Neural cell (in vitro differentiated cells): ENCODE results near the gene INO80D. TPM values are rescaled to one million over a fixed set of nuclear protein-coding genes. Genes with fewer than 3 reads are reported as not detected.

Source experiments
- H2AFZ ChIP-seq: fragments of 200-600, 300-800 bp; sonication (generic), shearing (Covaris generic); 2 replicates; pipeline ENCODE4 v1.6.0; 2014; ENCODE audit warnings: low read depth, mild to moderate bottlenecking, antibody characterized with exemption, low read length, moderate library complexity
- H3F3A ChIP-seq: fragments of 200-600 bp; shearing (Covaris generic); 2 replicates; pipeline ENCODE4 v1.6.1; 2016; ENCODE audit warnings: mild to moderate bottlenecking, moderate library complexity, mixed read lengths, antibody characterized with exemption, low read length; ENCODE audit not compliant: insufficient read depth, poor library complexity, severe bottlenecking
- H3K27ac ChIP-seq: fragments of 200-600, 300-800 bp; sonication (generic), shearing (Covaris generic); 2 replicates; pipeline ENCODE4 v1.5.1; 2014; ENCODE audit warnings: mild to moderate bottlenecking, low read length, moderate library complexity
- H3K27me3 ChIP-seq: fragments of 300-800, 200-600 bp; sonication (generic), shearing (Covaris generic); 2 replicates; pipeline ENCODE4 v1.6.0; 2014; ENCODE audit warnings: mild to moderate bottlenecking, low read depth, low read length, moderate library complexity; ENCODE audit not compliant: insufficient read depth
- H3K36me3 ChIP-seq: fragments of 300-800, 200-600 bp; sonication (generic), shearing (Covaris generic); 2 replicates; pipeline ENCODE4 v1.5.1; 2014; ENCODE audit warnings: mild to moderate bottlenecking, antibody characterized with exemption, low read length, moderate library complexity; ENCODE audit not compliant: insufficient read depth
- H3K4me2 ChIP-seq: fragments of 300-800, 200-600 bp; sonication (generic), shearing (Covaris generic); 2 replicates; pipeline ENCODE4 v1.6.0; 2014; ENCODE audit warnings: mild to moderate bottlenecking, low read length
- H3K4me3 ChIP-seq: fragments of 300-800, 200-600 bp; sonication (generic), shearing (Covaris generic); 2 replicates; pipeline ENCODE4 v1.5.1; 2014; ENCODE audit warnings: mild to moderate bottlenecking, low read length, moderate library complexity
- H3K79me2 ChIP-seq: fragments of 200-600 bp; shearing (Covaris generic); replicated peaks from 2 replicates; pipeline ENCODE4 v1.6.0; 2014; ENCODE audit warnings: mild to moderate bottlenecking, low read length, moderate library complexity; ENCODE audit not compliant: insufficient read depth
- H3K9ac ChIP-seq: fragments of 300-800, 200-600 bp; sonication (generic), shearing (Covaris generic); 2 replicates; pipeline ENCODE4 v1.6.1; 2016; ENCODE audit warnings: mild to moderate bottlenecking, low read length, mixed read lengths
- H3K9me2 ChIP-seq: fragments of 200-600 bp; shearing (Covaris generic); 2 replicates; pipeline ENCODE4 v1.6.1; 2016; ENCODE audit warnings: mild to moderate bottlenecking, low read length, mixed read lengths; ENCODE audit not compliant: insufficient read depth
- H3K9me3 ChIP-seq: fragments of 200-600, 300-800 bp; sonication (generic), shearing (Covaris generic); 2 replicates; pipeline ENCODE4 v1.6.1; 2016; ENCODE audit warnings: mild to moderate bottlenecking, mixed run types, low read length, moderate library complexity, mixed read lengths
- H4K20me1 ChIP-seq: fragments of 200-600 bp; shearing (Covaris generic); 2 replicates; pipeline ENCODE4 v1.6.1; 2016; ENCODE audit warnings: mild to moderate bottlenecking, mixed run types; ENCODE audit not compliant: insufficient read depth
- EP300 ChIP-seq: fragments of 450-650 bp; conservative IDR thresholded peaks from 2 replicates; pipeline ENCODE4 v1.6.1; 2014; ENCODE audit warnings: antibody characterized with exemption, mild to moderate bottlenecking, moderate library complexity; ENCODE audit not compliant: poor library complexity, severe bottlenecking
- EZH2 ChIP-seq: fragments of 200-600, 300-800 bp; shearing (Covaris generic), sonication (generic); IDR thresholded peaks from 2 replicates; pipeline ENCODE4 v1.6.1; 2014; ENCODE audit warnings: antibody characterized with exemption, low read length, borderline replicate concordance, mild to moderate bottlenecking; ENCODE audit not compliant: insufficient read depth, poor library complexity, severe bottlenecking
- MXI1 ChIP-seq: fragments of 450-650 bp; conservative IDR thresholded peaks from 2 replicates; pipeline ENCODE4 v1.6.1; 2014; ENCODE audit warnings: antibody characterized with exemption, mild to moderate bottlenecking; ENCODE audit not compliant: poor library complexity, severe bottlenecking
- POLR2AphosphoS5 ChIP-seq: IDR thresholded peaks from 2 replicates; pipeline ENCODE4 v1.6.1; 2012
- RAD21 ChIP-seq: fragments of 450-650 bp; conservative IDR thresholded peaks from 2 replicates; pipeline ENCODE4 v1.6.1; 2014; ENCODE audit warnings: antibody characterized with exemption, mild to moderate bottlenecking, moderate library complexity
- SMC3 ChIP-seq: fragments of 450-650 bp; conservative IDR thresholded peaks from 2 replicates; pipeline ENCODE4 v1.6.1; 2014; ENCODE audit warnings: antibody characterized with exemption, mild to moderate bottlenecking, moderate library complexity; ENCODE audit not compliant: poor library complexity
- TAF1 ChIP-seq: IDR thresholded peaks from 2 replicates; pipeline ENCODE4 v1.6.1; 2012; ENCODE audit warnings: low read depth
- polyA plus RNA-seq: library from polyadenylated mRNA; depleted of rRNA; stranded (reverse); fragments of >200 nt; gene quantifications from 2 replicates; pipeline ENCODE4 v1.2.3, GENCODE V29; 2014
- TF ChIP-seq, protein P1 (sequence below): fragments of 450-650 bp; IDR thresholded peaks from 2 replicates; pipeline ENCODE4 v1.5.1; 2014; ENCODE audit warnings: antibody characterized with exemption, mild to moderate bottlenecking, moderate library complexity; ENCODE audit not compliant: poor library complexity, severe bottlenecking
- TF ChIP-seq, protein P2 (sequence below): IDR thresholded peaks from 2 replicates; pipeline ENCODE4 v1.6.1; 2012; ENCODE audit warnings: borderline replicate concordance

Gene INO80D
- polyA plus RNA-seq, 1 donor from 2014 or later = 8.7 TPM

DNA sequence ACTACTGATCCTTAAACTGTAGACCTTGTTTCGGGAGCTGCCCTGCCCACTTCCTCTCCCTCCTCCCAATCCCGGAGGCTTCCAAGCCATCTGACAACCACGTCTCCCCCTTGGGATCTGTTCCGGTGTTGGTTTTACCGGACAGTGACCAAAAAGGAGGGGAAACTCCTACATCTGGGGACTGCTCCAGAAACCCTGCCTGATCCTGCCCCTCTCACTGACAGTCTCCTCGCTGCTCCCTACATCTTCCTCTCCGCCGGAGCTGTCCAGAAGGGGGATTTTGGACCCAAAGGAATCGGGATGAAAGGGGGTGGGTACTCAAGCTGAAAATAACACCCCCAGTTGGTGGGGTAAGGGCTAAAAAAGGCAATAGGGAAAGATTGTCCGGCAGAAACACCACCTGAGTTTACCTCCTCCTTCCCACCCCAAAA, 1.5 kb downstream of the INO80D start:
- Histone ChIP-seq H3K27ac (peak overlapping the region; percentile 54), H3K4me2 (peak overlapping the region; percentile 98), H3K79me2 (peaks cover 75% of the 10 kb centered on the region), H3K9me3 (no peaks in the 10 kb centered on the region), H3K27me3 (no peaks in the 10 kb centered on the region), H3K36me3 (no peaks in the 10 kb centered on the region), H2AFZ (peak overlapping the region; percentile 76), H3F3A (no peaks in the 10 kb centered on the region), H3K4me3 (peak overlapping the region; percentile 83), H3K9me2 (no peaks in the 10 kb centered on the region), H3K9ac (peak overlapping the region; percentile 98), H4K20me1 (no peaks in the 10 kb centered on the region)
- no peak for TF ChIP-seq SMC3

DNA sequence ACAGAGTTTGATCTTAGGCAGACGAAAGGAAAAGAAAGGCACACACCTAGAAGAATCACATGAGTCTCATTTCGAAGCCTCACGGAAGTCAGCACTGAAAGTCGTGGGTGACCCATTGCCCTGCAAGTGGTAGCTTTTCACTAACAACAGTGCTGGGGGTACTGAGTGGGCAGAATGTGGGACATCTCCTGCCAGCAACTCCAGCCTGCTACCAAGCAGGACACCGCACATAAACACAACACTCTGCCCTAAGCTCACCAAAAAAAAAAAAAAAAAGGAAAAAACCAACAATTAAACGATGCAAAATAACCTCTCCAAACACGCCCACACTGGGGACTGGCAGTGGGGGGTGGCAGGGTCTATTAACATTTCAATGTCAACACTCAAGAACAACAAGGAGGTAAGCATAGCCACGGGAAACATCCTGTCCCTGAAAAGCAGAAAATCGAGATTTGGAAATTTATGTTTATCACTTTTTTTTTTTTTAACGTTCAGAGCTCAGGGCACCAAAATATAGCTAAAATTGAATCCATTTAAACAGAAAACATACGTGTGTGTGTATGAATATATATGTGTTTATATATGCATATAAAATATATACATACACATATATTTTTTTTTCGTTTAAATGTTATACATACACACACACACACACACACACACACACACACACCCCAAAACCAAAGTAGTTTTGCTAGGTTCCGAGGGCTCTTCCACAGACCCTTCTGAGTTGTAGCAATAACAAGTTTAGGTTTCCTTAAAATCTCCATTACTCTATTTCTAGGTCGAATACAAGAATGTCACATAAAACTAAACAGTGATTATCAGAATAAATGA, 2.2 kb downstream of the INO80D start:
- peaks cover 69% of the 10 kb centered on the region for H3K79me2 ChIP-seq
- peak overlapping the region; percentile 76 for H2AFZ ChIP-seq

More for the DNA sequence above, 2.2 kb downstream of the INO80D start:
- Histone ChIP-seq H3K27me3 (no peaks in the 10 kb centered on the region), H3K27ac (peak overlapping the region; percentile 54), H3K9ac (peak overlapping the region; percentile 98), H3K4me3 (peak overlapping the region; percentile 83), H3K9me3 (no peaks in the 10 kb centered on the region), H3K9me2 (no peaks in the 10 kb centered on the region), H4K20me1 (no peaks in the 10 kb centered on the region), H3K36me3 (no peaks in the 10 kb centered on the region), H3K4me2 (peak overlapping the region; percentile 98), H3F3A (no peaks in the 10 kb centered on the region)
- no peak for TF ChIP-seq POLR2AphosphoS5
- TF ChIP-seq SMC3 = no peak
- TF ChIP-seq, protein P1, sequence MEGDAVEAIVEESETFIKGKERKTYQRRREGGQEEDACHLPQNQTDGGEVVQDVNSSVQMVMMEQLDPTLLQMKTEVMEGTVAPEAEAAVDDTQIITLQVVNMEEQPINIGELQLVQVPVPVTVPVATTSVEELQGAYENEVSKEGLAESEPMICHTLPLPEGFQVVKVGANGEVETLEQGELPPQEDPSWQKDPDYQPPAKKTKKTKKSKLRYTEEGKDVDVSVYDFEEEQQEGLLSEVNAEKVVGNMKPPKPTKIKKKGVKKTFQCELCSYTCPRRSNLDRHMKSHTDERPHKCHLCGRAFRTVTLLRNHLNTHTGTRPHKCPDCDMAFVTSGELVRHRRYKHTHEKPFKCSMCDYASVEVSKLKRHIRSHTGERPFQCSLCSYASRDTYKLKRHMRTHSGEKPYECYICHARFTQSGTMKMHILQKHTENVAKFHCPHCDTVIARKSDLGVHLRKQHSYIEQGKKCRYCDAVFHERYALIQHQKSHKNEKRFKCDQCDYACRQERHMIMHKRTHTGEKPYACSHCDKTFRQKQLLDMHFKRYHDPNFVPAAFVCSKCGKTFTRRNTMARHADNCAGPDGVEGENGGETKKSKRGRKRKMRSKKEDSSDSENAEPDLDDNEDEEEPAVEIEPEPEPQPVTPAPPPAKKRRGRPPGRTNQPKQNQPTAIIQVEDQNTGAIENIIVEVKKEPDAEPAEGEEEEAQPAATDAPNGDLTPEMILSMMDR = no peak
- no peak for TF ChIP-seq EZH2
- TF ChIP-seq MXI1 = no peak
- TF ChIP-seq, protein P2, sequence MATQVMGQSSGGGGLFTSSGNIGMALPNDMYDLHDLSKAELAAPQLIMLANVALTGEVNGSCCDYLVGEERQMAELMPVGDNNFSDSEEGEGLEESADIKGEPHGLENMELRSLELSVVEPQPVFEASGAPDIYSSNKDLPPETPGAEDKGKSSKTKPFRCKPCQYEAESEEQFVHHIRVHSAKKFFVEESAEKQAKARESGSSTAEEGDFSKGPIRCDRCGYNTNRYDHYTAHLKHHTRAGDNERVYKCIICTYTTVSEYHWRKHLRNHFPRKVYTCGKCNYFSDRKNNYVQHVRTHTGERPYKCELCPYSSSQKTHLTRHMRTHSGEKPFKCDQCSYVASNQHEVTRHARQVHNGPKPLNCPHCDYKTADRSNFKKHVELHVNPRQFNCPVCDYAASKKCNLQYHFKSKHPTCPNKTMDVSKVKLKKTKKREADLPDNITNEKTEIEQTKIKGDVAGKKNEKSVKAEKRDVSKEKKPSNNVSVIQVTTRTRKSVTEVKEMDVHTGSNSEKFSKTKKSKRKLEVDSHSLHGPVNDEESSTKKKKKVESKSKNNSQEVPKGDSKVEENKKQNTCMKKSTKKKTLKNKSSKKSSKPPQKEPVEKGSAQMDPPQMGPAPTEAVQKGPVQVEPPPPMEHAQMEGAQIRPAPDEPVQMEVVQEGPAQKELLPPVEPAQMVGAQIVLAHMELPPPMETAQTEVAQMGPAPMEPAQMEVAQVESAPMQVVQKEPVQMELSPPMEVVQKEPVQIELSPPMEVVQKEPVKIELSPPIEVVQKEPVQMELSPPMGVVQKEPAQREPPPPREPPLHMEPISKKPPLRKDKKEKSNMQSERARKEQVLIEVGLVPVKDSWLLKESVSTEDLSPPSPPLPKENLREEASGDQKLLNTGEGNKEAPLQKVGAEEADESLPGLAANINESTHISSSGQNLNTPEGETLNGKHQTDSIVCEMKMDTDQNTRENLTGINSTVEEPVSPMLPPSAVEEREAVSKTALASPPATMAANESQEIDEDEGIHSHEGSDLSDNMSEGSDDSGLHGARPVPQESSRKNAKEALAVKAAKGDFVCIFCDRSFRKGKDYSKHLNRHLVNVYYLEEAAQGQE = no peak
- TF ChIP-seq TAF1 = no peak
- TF ChIP-seq EP300 = no peak
- no peak for TF ChIP-seq RAD21
